COLO668 (cell line): Measurements from ENCODE around the gene ANKRD62.

Experiments
- DNase-seq: peaks from one replicate; lab custom pipeline; 2025; ENCODE audit not compliant: unreplicated experiment; lab: John Stamatoyannopoulos, UW

ANKRD62 gene

DNA sequence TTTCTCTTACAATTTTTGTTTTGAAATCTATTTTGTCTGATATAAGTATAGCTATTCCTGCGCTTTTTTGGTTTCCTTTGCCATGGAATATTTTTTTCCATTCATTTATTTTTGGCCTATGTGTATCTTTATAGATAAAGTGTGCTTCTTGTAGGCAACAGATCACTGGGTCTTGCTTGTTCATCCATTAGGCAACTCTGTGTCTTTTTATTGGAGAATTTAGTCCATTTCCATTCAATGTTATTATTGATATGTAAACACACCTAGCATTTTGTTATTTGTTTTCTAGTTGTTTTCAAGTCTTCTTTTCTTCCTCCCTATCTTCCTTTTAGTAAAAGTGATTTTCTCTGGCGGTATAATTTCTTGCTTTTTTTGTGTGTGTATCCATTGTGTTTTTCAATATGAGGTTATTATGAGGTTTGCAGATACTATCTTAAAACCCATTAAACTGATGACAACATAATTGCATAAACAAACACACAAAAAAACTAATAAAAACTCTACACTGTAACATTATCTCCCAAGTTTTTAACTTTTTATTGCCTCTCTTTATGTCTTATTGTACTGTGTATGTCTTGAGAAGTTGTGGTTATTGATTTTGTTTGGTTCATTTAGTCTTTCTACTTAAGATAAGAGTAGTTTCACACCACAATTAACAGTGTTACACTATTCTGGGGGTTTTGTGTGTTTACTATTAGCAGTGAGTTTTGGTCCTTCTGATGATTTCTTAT is 71.6 kb downstream of the ANKRD62 start:
- DNase-seq, result no peak
